WERI-Rb-1 (cell line): ENCODE measurements around the gene CPNE5.

Experiments used
- DNase-seq: peaks from one replicate; pipeline ENCODE4 v3.0.0-alpha.2; 2020
- H3K27ac ChIP-seq: fragments of 250-450 bp; sonication (Bioruptor Pico); 2 replicates; pipeline ENCODE4 v1.5.1; 2020; ENCODE audit warnings: mild to moderate bottlenecking, moderate library complexity
- H3K27me3 ChIP-seq: fragments of 250-450 bp; sonication (Bioruptor Pico); 2 replicates; pipeline ENCODE4 v1.5.1; 2021; ENCODE audit warnings: mild to moderate bottlenecking, low read depth, moderate library complexity; ENCODE audit not compliant: insufficient read depth, severe bottlenecking
- H3K36me3 ChIP-seq: fragments of 250-450 bp; sonication (Bioruptor Pico); 2 replicates; pipeline ENCODE4 v1.5.1; 2020; ENCODE audit warnings: mild to moderate bottlenecking, moderate library complexity
- H3K4me3 ChIP-seq: 2 replicates; pipeline ENCODE4 v1.5.1; 2011; ENCODE audit warnings: low read depth, mild to moderate bottlenecking, control low read depth, low read length
- H3K9me3 ChIP-seq: fragments of 250-450 bp; sonication (Bioruptor Pico); 2 replicates; pipeline ENCODE4 v1.5.1; 2021; ENCODE audit warnings: mild to moderate bottlenecking, moderate library complexity; ENCODE audit not compliant: severe bottlenecking
- TF ChIP-seq, protein P1 (sequence below): IDR thresholded peaks from 2 replicates; pipeline ENCODE4 v1.5.1; 2011; ENCODE audit warnings: low read depth, mild to moderate bottlenecking, control low read depth, inconsistent platforms, low read length

CPNE5 gene

GRCh38 chr6:36818756-36819155, 20.5 kb downstream of the CPNE5 start:
- Histone ChIP-seq H3K9me3 (no peaks in the 10 kb centered on the region), H3K36me3 (no peaks in the 10 kb centered on the region), H3K27me3 (no peaks in the 10 kb centered on the region), H3K27ac (no peak overlapping the region), H3K4me3 (no peak overlapping the region)
- TF ChIP-seq, protein P1, sequence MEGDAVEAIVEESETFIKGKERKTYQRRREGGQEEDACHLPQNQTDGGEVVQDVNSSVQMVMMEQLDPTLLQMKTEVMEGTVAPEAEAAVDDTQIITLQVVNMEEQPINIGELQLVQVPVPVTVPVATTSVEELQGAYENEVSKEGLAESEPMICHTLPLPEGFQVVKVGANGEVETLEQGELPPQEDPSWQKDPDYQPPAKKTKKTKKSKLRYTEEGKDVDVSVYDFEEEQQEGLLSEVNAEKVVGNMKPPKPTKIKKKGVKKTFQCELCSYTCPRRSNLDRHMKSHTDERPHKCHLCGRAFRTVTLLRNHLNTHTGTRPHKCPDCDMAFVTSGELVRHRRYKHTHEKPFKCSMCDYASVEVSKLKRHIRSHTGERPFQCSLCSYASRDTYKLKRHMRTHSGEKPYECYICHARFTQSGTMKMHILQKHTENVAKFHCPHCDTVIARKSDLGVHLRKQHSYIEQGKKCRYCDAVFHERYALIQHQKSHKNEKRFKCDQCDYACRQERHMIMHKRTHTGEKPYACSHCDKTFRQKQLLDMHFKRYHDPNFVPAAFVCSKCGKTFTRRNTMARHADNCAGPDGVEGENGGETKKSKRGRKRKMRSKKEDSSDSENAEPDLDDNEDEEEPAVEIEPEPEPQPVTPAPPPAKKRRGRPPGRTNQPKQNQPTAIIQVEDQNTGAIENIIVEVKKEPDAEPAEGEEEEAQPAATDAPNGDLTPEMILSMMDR: no peak
- no peak for DNase-seq

DNA sequence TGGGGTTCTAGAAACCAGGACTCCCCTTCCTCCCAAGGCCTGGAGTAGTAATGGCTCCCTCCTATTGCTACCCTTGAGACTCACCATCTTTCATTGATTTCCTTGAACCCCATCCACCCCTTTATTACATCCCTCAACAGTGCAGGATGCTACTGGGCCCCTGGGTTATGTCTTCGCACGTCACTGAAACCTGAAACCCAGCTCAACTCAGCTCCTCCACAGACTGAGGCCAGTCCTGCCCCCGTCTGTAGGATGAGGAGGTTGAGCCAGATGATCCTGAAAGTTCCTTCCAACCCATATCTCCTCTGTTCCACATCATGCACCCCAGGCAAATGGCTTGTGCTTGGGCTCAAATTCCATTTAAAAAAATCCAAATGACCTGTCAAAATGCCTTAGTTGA, 21.4 kb downstream of the CPNE5 start:
- DNase-seq: no peak
- H3K27ac ChIP-seq: no peak overlapping the region
- H3K36me3 ChIP-seq: no peaks in the 10 kb centered on the region
- no peaks in the 10 kb centered on the region for H3K27me3 ChIP-seq
- no peaks in the 10 kb centered on the region for H3K9me3 ChIP-seq
- no peak overlapping the region for H3K4me3 ChIP-seq
- TF ChIP-seq, protein P1: no peak

GRCh38 chr6:36817176-36817817, 21.9 kb downstream of the CPNE5 start:
- H3K36me3 ChIP-seq: no peaks in the 10 kb centered on the region
- TF ChIP-seq, protein P1: no peak

DNA sequence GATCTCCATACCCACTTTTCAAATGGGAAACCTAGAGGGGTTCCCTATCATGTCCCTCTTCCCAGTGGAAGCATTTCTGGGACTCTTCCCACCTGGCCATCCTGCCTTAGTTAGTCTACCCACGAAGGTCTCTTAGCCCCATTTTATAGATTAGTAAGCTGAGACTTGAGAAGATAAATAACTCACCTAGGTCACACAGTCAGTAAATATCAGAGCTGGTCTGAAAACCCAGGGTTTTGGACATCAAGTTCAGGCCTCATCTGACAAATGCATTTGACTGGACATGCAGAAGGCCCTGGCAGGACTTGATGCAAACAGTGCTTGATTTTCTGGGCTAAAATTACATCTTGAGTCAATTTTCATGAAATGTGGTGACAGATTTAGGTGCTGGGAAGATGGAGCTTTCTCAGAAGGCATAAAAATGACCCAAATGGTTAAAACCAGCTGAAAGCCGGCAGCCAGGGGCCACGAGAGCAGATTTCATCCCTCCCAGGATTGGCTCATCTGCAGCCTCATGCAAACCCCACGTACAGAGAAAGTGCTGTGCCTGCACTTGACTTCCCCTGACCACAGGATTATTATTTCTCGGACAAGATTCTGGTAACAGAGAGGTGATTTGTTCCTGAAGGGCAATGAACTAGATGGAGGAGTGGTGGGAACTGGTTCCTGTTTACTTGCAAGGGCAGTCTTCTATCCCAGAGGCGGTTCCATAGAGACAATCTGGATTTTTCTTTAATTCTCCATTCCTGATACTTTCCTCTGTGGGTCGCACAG, 23.1 kb downstream of the CPNE5 start:
- Histone ChIP-seq H3K36me3 (no peaks in the 10 kb centered on the region), H3K27me3 (no peaks in the 10 kb centered on the region), H3K4me3 (no peak overlapping the region), H3K27ac (no peak overlapping the region), H3K9me3 (no peaks in the 10 kb centered on the region)
- no peak for DNase-seq
- TF ChIP-seq, protein P1: no peak

More at GRCh38 chr6:36817176-36817817, 21.9 kb downstream of the CPNE5 start:
- DNase-seq: no peak
- Histone ChIP-seq H3K4me3 (no peak overlapping the region), H3K27me3 (no peaks in the 10 kb centered on the region), H3K27ac (no peak overlapping the region), H3K9me3 (no peaks in the 10 kb centered on the region)

- H3K4me3 ChIP-seq: no peak overlapping the region
- H3K27ac ChIP-seq: no peak overlapping the region
- no peaks in the 10 kb centered on the region for H3K36me3 ChIP-seq
- no peaks in the 10 kb centered on the region for H3K9me3 ChIP-seq
- TF ChIP-seq, protein P1: no peak
- DNase-seq: no peak
- no peaks in the 10 kb centered on the region for H3K27me3 ChIP-seq
Measured at GRCh38 chr6:36814249-36814648, 25.0 kb downstream of the CPNE5 start.
